Measurements from ENCODE around the gene FOSL1.
"Not testable (repeated sequence)": the region's sequence is repeated elsewhere in the genome, so short reads cannot be mapped to it uniquely, and the experiment has no call there.

The FOSL1 gene

GRCh38 chr11:65849771-65850216 lies 50.4 kb downstream of the FOSL1 start:
- Histone ChIP-seq H3F3A (ENCODE audit: insufficient read depth, low read length) (no peaks in the 10 kb centered on the region), H3K9me3 (ENCODE audit: low read length) (no peaks in the 10 kb centered on the region), H2AFZ (ENCODE audit: low read length) (no peak overlapping the region), H3K9ac (ENCODE audit: low read length) (no peak overlapping the region), H3K9me2 (ENCODE audit: low read depth, low read length) (no peaks in the 10 kb centered on the region), H3K4me2 (ENCODE audit: low read length) (no peak overlapping the region), H3K27me3 (ENCODE audit: insufficient read depth, low read length) (no peaks in the 10 kb centered on the region), H3K79me2 (ENCODE audit: insufficient read depth, low read length) (no peaks in the 10 kb centered on the region), H3K4me3 (ENCODE audit: low read depth, low read length, poor library complexity, severe bottlenecking) (no peak overlapping the region), H3K36me3 (ENCODE audit: insufficient read depth, low read length) (peaks cover 39% of the 10 kb centered on the region), H3K27ac (ENCODE audit: low read depth, low read length, poor library complexity, severe bottlenecking) (no peak overlapping the region), H3K4me1 (ENCODE audit: insufficient read depth, low read length, severe bottlenecking) (no peaks in the 10 kb centered on the region), H4K20me1 (ENCODE audit: insufficient read depth, low read length) (no peaks in the 10 kb centered on the region; the same call in 1 of the 2 replicates)
- no peak for TF ChIP-seq CTCF (IDR thresholded peaks at IDR 0.05; ENCODE audit: low read length)
- TF ChIP-seq EZH2 (IDR thresholded peaks at IDR 0.05; ENCODE audit: borderline replicate concordance, low read length) = no peak

GRCh38 chr11:65849366-65849765 lies 50.8 kb downstream of the FOSL1 start:
- Histone ChIP-seq H3K27me3 (ENCODE audit: insufficient read depth, low read length) (no peaks in the 10 kb centered on the region), H3K27ac (ENCODE audit: low read depth, low read length, poor library complexity, severe bottlenecking) (no peak overlapping the region), H3K9me3 (ENCODE audit: low read length) (no peaks in the 10 kb centered on the region), H3K79me2 (ENCODE audit: insufficient read depth, low read length) (no peaks in the 10 kb centered on the region), H3K4me1 (ENCODE audit: insufficient read depth, low read length, severe bottlenecking) (no peaks in the 10 kb centered on the region), H3K4me2 (ENCODE audit: low read length) (no peak overlapping the region), H4K20me1 (ENCODE audit: insufficient read depth, low read length) (no peaks in the 10 kb centered on the region; the same call in 1 of the 2 replicates), H3K4me3 (ENCODE audit: low read depth, low read length, poor library complexity, severe bottlenecking) (no peak overlapping the region), H3K9ac (ENCODE audit: low read length) (no peak overlapping the region), H3K9me2 (ENCODE audit: low read depth, low read length) (no peaks in the 10 kb centered on the region), H3F3A (ENCODE audit: insufficient read depth, low read length) (no peaks in the 10 kb centered on the region), H3K36me3 (ENCODE audit: insufficient read depth, low read length) (peaks cover 35% of the 10 kb centered on the region), H2AFZ (ENCODE audit: low read length) (no peak overlapping the region)
- TF ChIP-seq EZH2 (IDR thresholded peaks at IDR 0.05; ENCODE audit: borderline replicate concordance, low read length) = no peak
- TF ChIP-seq CTCF (IDR thresholded peaks at IDR 0.05; ENCODE audit: low read length) = no peak

GRCh38 chr11:65848693-65849092 lies 51.5 kb downstream of the FOSL1 start:
- H3K36me3 ChIP-seq (ENCODE audit: insufficient read depth, low read length) = peaks cover 28% of the 10 kb centered on the region
- H4K20me1 ChIP-seq (ENCODE audit: insufficient read depth, low read length); H3K4me3 ChIP-seq (ENCODE audit: low read depth, low read length, poor library complexity, severe bottlenecking): not testable (repeated sequence)

GRCh38 chr11:65847746-65848145 lies 52.4 kb downstream of the FOSL1 start:
- Histone ChIP-seq H3K9me2 (ENCODE audit: low read depth, low read length) (no peaks in the 10 kb centered on the region), H3K79me2 (ENCODE audit: insufficient read depth, low read length) (no peaks in the 10 kb centered on the region), H3K27ac (ENCODE audit: low read depth, low read length, poor library complexity, severe bottlenecking) (no peak overlapping the region), H3K4me2 (ENCODE audit: low read length) (no peak overlapping the region), H3K36me3 (ENCODE audit: insufficient read depth, low read length) (peaks cover 19% of the 10 kb centered on the region), H3K9ac (ENCODE audit: low read length) (no peak overlapping the region), H3K9me3 (ENCODE audit: low read length) (no peaks in the 10 kb centered on the region), H2AFZ (ENCODE audit: low read length) (no peak overlapping the region), H3K27me3 (ENCODE audit: insufficient read depth, low read length) (no peaks in the 10 kb centered on the region), H3K4me3 (ENCODE audit: low read depth, low read length, poor library complexity, severe bottlenecking) (no peak overlapping the region), H3K4me1 (ENCODE audit: insufficient read depth, low read length, severe bottlenecking) (no peaks in the 10 kb centered on the region), H4K20me1 (ENCODE audit: insufficient read depth, low read length) (no peaks in the 10 kb centered on the region), H3F3A (ENCODE audit: insufficient read depth, low read length) (no peaks in the 10 kb centered on the region)
- TF ChIP-seq CTCF (IDR thresholded peaks at IDR 0.05; ENCODE audit: low read length) (no peak), EZH2 (IDR thresholded peaks at IDR 0.05; ENCODE audit: borderline replicate concordance, low read length) (no peak)

More at GRCh38 chr11:65848693-65849092, 51.5 kb downstream of the FOSL1 start:
- H3F3A ChIP-seq (ENCODE audit: insufficient read depth, low read length); H3K27me3 ChIP-seq (ENCODE audit: insufficient read depth, low read length); H3K4me1 ChIP-seq (ENCODE audit: insufficient read depth, low read length, severe bottlenecking); H3K79me2 ChIP-seq (ENCODE audit: insufficient read depth, low read length); H3K9me2 ChIP-seq (ENCODE audit: low read depth, low read length); H2AFZ ChIP-seq (ENCODE audit: low read length); H3K4me2 ChIP-seq (ENCODE audit: low read length); H3K9ac ChIP-seq (ENCODE audit: low read length); H3K27ac ChIP-seq (ENCODE audit: low read depth, low read length, poor library complexity, severe bottlenecking); H3K9me3 ChIP-seq (ENCODE audit: low read length): not testable (repeated sequence)
